HUES48 (cell line): ENCODE data around the gene CTNNA2.
"Not testable (repeated sequence)": the region's sequence is repeated elsewhere in the genome, so short reads cannot be mapped to it uniquely, and the experiment has no call there.

ENCODE experiments used
- H3K27ac ChIP-seq: one replicate; pipeline ENCODE4 v1.7.0; 2013; ENCODE audit warnings: low read depth, low read length, inconsistent platforms
- H3K27me3 ChIP-seq: 2 replicates; pipeline ENCODE4 v1.6.1; 2013; ENCODE audit warnings: mild to moderate bottlenecking, low read length; ENCODE audit not compliant: control insufficient read depth, insufficient read depth
- H3K36me3 ChIP-seq: 2 replicates; pipeline ENCODE4 v1.6.1; 2013; ENCODE audit warnings: low read length; ENCODE audit not compliant: control insufficient read depth, insufficient read depth
- H3K4me1 ChIP-seq: 2 replicates; pipeline ENCODE4 v1.6.1; 2013; ENCODE audit warnings: mild to moderate bottlenecking, low read length; ENCODE audit not compliant: control insufficient read depth, insufficient read depth
- H3K4me3 ChIP-seq: 2 replicates; pipeline ENCODE4 v1.5.1; 2013; ENCODE audit warnings: mild to moderate bottlenecking, low read depth, low read length
- H3K9ac ChIP-seq: 2 replicates; pipeline ENCODE4 v1.6.1; 2013; ENCODE audit warnings: mild to moderate bottlenecking, low read depth, low read length, moderate library complexity
- H3K9me3 ChIP-seq: 2 replicates; pipeline ENCODE4 v1.6.1; 2013; ENCODE audit warnings: low read length; ENCODE audit not compliant: control insufficient read depth, insufficient read depth

CTNNA2 gene

GRCh38 chr2:80074321-80075070 lies 561.6 kb downstream of the CTNNA2 start:
- Histone ChIP-seq H3K27ac (no peak overlapping the region), H3K9ac (no peak overlapping the region), H3K36me3 (no peaks in the 10 kb centered on the region), H3K4me3 (no peak overlapping the region), H3K4me1 (no peaks in the 10 kb centered on the region), H3K27me3 (no peaks in the 10 kb centered on the region), H3K9me3 (no peaks in the 10 kb centered on the region)

DNA sequence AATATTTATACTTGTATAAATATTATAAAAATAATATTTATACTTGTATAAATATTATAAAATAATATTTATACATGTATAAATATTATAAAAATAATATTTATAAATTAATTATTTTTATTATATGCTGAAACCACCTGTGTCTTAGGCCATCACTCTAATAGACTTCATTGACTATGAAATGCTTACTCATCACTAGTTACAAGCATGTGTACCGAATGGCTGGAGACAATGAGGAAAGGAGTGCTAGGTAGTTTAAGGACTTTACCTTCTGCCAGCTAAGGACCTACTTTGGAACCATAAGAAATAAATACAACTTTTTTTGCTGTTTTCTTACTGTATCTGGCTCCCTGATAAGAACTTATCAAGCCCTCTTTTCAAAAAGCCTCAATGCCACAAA lies 562.9 kb downstream of the CTNNA2 start:
- no peaks in the 10 kb centered on the region for H3K9me3 ChIP-seq
- H3K27ac ChIP-seq = no peak overlapping the region
- H3K4me3 ChIP-seq = no peak overlapping the region
- no peaks in the 10 kb centered on the region for H3K27me3 ChIP-seq
- no peak overlapping the region for H3K9ac ChIP-seq
- no peaks in the 10 kb centered on the region for H3K4me1 ChIP-seq
- H3K36me3 ChIP-seq = no peaks in the 10 kb centered on the region

GRCh38 chr2:80078290-80079036 lies 565.6 kb downstream of the CTNNA2 start:
- Histone ChIP-seq H3K4me1 (no peaks in the 10 kb centered on the region), H3K36me3 (no peaks in the 10 kb centered on the region), H3K27me3 (no peaks in the 10 kb centered on the region), H3K27ac (no peak overlapping the region), H3K9ac (no peak overlapping the region), H3K4me3 (no peak overlapping the region), H3K9me3 (no peaks in the 10 kb centered on the region)

DNA sequence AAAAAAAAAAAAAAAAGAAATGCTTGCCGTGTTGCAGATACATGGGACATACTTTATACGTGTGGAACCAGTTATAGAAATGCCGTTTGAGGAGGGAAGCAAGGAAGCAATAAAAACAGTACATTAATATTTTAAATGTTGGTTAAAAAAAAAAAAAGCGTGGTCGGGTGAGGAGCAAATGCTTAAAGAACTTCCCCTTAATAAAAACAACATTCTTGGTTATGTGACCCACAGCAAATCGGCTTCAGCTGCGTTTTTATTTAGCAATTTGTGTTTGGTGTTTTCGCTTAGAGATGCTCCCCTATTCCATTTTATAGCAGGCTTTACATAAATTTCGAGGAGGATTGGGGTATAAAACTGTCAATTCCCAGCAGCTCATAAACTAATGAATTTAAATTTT lies 568.1 kb downstream of the CTNNA2 start:
- Histone ChIP-seq H3K27ac (no peak overlapping the region), H3K4me3 (no peak overlapping the region), H3K9me3 (no peaks in the 10 kb centered on the region), H3K9ac (no peak overlapping the region), H3K27me3 (no peaks in the 10 kb centered on the region), H3K36me3 (no peaks in the 10 kb centered on the region), H3K4me1 (no peaks in the 10 kb centered on the region)

DNA sequence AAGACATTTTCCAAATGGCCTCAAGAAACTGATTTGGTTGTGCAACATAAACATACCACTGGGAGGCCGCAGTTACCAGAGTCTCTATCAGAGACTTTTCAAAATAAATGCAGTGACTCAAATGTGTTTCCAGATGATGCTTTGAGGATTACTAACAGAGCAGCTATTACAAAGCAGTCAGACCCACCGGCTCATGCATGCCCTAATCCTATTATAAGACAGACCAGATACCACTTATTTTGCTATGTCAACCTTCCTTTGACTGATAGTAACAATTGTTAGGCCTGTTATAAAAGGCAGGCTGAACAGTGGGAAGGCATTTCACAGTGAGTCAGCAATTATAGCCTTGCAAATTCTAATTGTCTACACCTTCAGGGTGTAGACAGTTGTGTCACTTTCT lies 574.0 kb downstream of the CTNNA2 start:
- Histone ChIP-seq H3K27ac (no peak overlapping the region), H3K9me3 (no peaks in the 10 kb centered on the region), H3K27me3 (no peaks in the 10 kb centered on the region), H3K4me1 (peaks cover 8% of the 10 kb centered on the region; the same call in 1 of the 2 replicates), H3K4me3 (no peak overlapping the region), H3K36me3 (no peaks in the 10 kb centered on the region), H3K9ac (no peak overlapping the region)

- Histone ChIP-seq H3K36me3 (no peaks in the 10 kb centered on the region), H3K4me3 (no peak overlapping the region), H3K27ac (no peak overlapping the region), H3K9ac (no peak overlapping the region), H3K9me3 (no peaks in the 10 kb centered on the region), H3K27me3 (no peaks in the 10 kb centered on the region), H3K4me1 (peaks cover 8% of the 10 kb centered on the region; the same call in 1 of the 2 replicates)
Observed at GRCh38 chr2:80091237-80091636, 578.4 kb downstream of the CTNNA2 start.

- H3K4me1 ChIP-seq = no peaks in the 10 kb centered on the region
- no peak overlapping the region for H3K27ac ChIP-seq
- H3K4me3 ChIP-seq = no peak overlapping the region
- no peaks in the 10 kb centered on the region for H3K27me3 ChIP-seq
- no peaks in the 10 kb centered on the region for H3K36me3 ChIP-seq
- no peak overlapping the region for H3K9ac ChIP-seq
- H3K9me3 ChIP-seq = no peaks in the 10 kb centered on the region
Observed at GRCh38 chr2:80092474-80092873, 579.6 kb downstream of the CTNNA2 start.

DNA sequence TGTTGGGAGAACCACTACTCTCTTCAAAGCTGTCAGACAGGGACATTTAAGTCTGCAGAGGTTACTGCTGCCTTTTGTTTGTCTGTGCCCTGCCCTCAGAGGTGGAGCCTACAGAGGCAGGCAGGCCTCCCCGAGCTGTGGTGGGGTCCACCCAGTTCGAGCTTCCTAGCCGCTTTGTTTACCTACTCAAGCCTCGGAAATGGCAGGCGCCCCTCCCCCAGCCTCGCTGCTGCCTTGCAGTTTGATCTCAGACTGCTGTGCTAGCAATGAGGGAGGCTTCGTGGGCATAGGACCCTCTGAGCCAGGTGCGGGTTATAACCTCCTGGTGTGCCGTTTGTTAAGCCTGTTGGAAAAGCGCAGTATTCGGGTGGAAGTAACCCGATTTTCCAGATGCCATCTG lies 585.7 kb downstream of the CTNNA2 start:
- not testable (repeated sequence) for H3K27ac ChIP-seq, H3K4me1 ChIP-seq, H3K4me3 ChIP-seq, H3K27me3 ChIP-seq, H3K36me3 ChIP-seq, H3K9ac ChIP-seq
- H3K9me3 ChIP-seq = peaks cover 14% of the 10 kb centered on the region

GRCh38 chr2:80102026-80102425 lies 589.2 kb downstream of the CTNNA2 start:
- Histone ChIP-seq H3K4me3 (no peak overlapping the region), H3K9me3 (peaks cover 14% of the 10 kb centered on the region), H3K27me3 (no peaks in the 10 kb centered on the region), H3K36me3 (no peaks in the 10 kb centered on the region), H3K4me1 (no peaks in the 10 kb centered on the region), H3K9ac (no peak overlapping the region), H3K27ac (no peak overlapping the region)

DNA sequence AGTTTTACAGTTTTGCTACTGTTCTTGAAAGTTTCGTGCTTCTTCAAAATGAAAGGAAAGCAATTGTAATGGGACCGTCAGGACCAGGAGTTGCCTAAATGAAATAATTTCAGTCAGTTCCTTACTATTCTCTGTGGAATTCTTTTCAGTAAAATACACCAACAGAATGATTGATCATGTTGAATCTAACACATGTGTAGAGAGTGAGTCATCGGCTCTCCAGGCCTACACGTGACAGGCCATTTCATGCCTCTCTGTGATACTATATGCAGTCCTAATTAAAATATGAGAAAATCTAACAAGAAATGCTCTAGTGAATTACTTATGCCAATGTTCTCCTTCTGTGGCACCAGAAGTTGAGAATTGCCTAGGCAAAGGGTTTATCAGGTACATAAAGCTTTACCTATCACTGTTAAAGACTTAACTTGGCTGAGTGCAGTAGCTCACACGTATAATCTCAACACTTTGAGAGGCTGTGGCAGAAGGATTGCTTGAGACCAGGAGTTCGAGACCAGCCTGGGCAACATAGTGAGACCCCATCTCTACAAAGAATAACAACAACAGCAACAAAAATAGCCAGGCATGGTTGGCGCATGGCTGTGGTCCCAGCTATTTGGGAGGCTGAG lies 592.3 kb downstream of the CTNNA2 start:
- no peak overlapping the region for H3K9ac ChIP-seq
- H3K4me1 ChIP-seq = no peaks in the 10 kb centered on the region
- 0 out of 2 replicates have a peak, but pooled peaks cover 3% of the 10 kb centered on the region for H3K9me3 ChIP-seq
- no peak overlapping the region for H3K4me3 ChIP-seq
- no peaks in the 10 kb centered on the region for H3K27me3 ChIP-seq
- no peaks in the 10 kb centered on the region for H3K36me3 ChIP-seq
- no peak overlapping the region for H3K27ac ChIP-seq

GRCh38 chr2:80111185-80111584 lies 598.3 kb downstream of the CTNNA2 start:
- Histone ChIP-seq H3K36me3 (no peaks in the 10 kb centered on the region), H3K4me3 (no peak overlapping the region), H3K27me3 (no peaks in the 10 kb centered on the region), H3K9ac (no peak overlapping the region), H3K27ac (no peak overlapping the region), H3K4me1 (no peaks in the 10 kb centered on the region), H3K9me3 (no peaks in the 10 kb centered on the region)
